Skeletal muscle satellite cell (primary cell): ENCODE results near the gene NEK11.
"Not testable (repeated sequence)": the region's sequence is repeated elsewhere in the genome, so short reads cannot be mapped to it uniquely, and the experiment has no call there.

ENCODE experiments used
- H3K27me3 ChIP-seq: 2 replicates; pipeline ENCODE4 v1.7.0; 2013; ENCODE audit warnings: low read length; ENCODE audit not compliant: control insufficient read depth, insufficient read depth
- H3K36me3 ChIP-seq: 2 replicates; pipeline ENCODE4 v1.7.0; 2013; ENCODE audit warnings: mild to moderate bottlenecking, control low read depth, low read length; ENCODE audit not compliant: insufficient read depth
- H3K4me1 ChIP-seq: 2 replicates; pipeline ENCODE4 v1.7.0; 2013; ENCODE audit warnings: low read length; ENCODE audit not compliant: control insufficient read depth, insufficient read depth
- H3K4me2 ChIP-seq: 2 replicates; pipeline ENCODE4 v1.7.0; 2013; ENCODE audit warnings: mild to moderate bottlenecking, low read length
- H3K4me3 ChIP-seq: 2 replicates; pipeline ENCODE4 v1.7.0; 2013; ENCODE audit warnings: low read length
- H3K9ac ChIP-seq: 2 replicates; pipeline ENCODE4 v1.7.0; 2013; ENCODE audit warnings: mild to moderate bottlenecking, low read depth, low read length, moderate library complexity
- H3K9me3 ChIP-seq: replicated peaks from 2 replicates; pipeline ENCODE4 v1.7.0; 2013; ENCODE audit warnings: mild to moderate bottlenecking, control low read depth, low read length

NEK11 gene

GRCh38 chr3:131350506-131350905 lies 323.8 kb downstream of the NEK11 start:
- no peaks in the 10 kb centered on the region for H3K9me3 ChIP-seq
- no peaks in the 10 kb centered on the region for H3K36me3 ChIP-seq
- H3K27me3 ChIP-seq, result no peaks in the 10 kb centered on the region
- H3K9ac ChIP-seq, result no peak overlapping the region
- no peak overlapping the region for H3K4me2 ChIP-seq
- no peak overlapping the region for H3K4me3 ChIP-seq
- H3K4me1 ChIP-seq, result peaks cover 11% of the 10 kb centered on the region

- Histone ChIP-seq H3K4me3 (no peak overlapping the region), H3K9me3 (no peaks in the 10 kb centered on the region), H3K27me3 (no peaks in the 10 kb centered on the region), H3K4me2 (no peak overlapping the region), H3K4me1 (peaks cover 11% of the 10 kb centered on the region), H3K36me3 (no peaks in the 10 kb centered on the region), H3K9ac (no peak overlapping the region)
Observed at GRCh38 chr3:131353016-131353877, 326.6 kb downstream of the NEK11 start.

GRCh38 chr3:131353986-131354385 lies 327.3 kb downstream of the NEK11 start:
- H3K4me2 ChIP-seq, result no peak overlapping the region
- no peak overlapping the region for H3K4me3 ChIP-seq
- no peak overlapping the region for H3K9ac ChIP-seq

GRCh38 chr3:131356006-131356595 lies 329.4 kb downstream of the NEK11 start:
- H3K27me3 ChIP-seq, result no peaks in the 10 kb centered on the region
- no peaks in the 10 kb centered on the region for H3K4me1 ChIP-seq
- H3K9ac ChIP-seq, result no peak overlapping the region
- H3K9me3 ChIP-seq, result no peaks in the 10 kb centered on the region
- H3K36me3 ChIP-seq, result no peaks in the 10 kb centered on the region
- H3K4me3 ChIP-seq, result no peak overlapping the region
- no peak overlapping the region for H3K4me2 ChIP-seq

More at GRCh38 chr3:131353986-131354385, 327.3 kb downstream of the NEK11 start:
- H3K36me3 ChIP-seq, result no peaks in the 10 kb centered on the region
- H3K27me3 ChIP-seq, result no peaks in the 10 kb centered on the region
- no peaks in the 10 kb centered on the region for H3K9me3 ChIP-seq
- peaks cover 11% of the 10 kb centered on the region for H3K4me1 ChIP-seq

- H3K4me2 ChIP-seq, result no peak overlapping the region
- no peak overlapping the region for H3K4me3 ChIP-seq
- H3K9ac ChIP-seq, result no peak overlapping the region
- H3K36me3 ChIP-seq, result no peaks in the 10 kb centered on the region
- no peaks in the 10 kb centered on the region for H3K9me3 ChIP-seq
- no peaks in the 10 kb centered on the region for H3K27me3 ChIP-seq
- H3K4me1 ChIP-seq, result peaks cover 7% of the 10 kb centered on the region
Observed at GRCh38 chr3:131357275-131357674, 330.6 kb downstream of the NEK11 start.

GRCh38 chr3:131360191-131360755 lies 333.6 kb downstream of the NEK11 start:
- Histone ChIP-seq H3K9me3 (no peaks in the 10 kb centered on the region), H3K4me3 (no peak overlapping the region), H3K27me3 (no peaks in the 10 kb centered on the region), H3K4me2 (no peak overlapping the region), H3K9ac (no peak overlapping the region), H3K4me1 (peaks cover 11% of the 10 kb centered on the region), H3K36me3 (no peaks in the 10 kb centered on the region)

- H3K4me2 ChIP-seq, H3K9ac ChIP-seq, H3K27me3 ChIP-seq, H3K4me3 ChIP-seq, H3K36me3 ChIP-seq, H3K9me3 ChIP-seq: not testable (repeated sequence)
- peaks cover 11% of the 10 kb centered on the region for H3K4me1 ChIP-seq
Observed at GRCh38 chr3:131361066-131361463, 334.4 kb downstream of the NEK11 start.

GRCh38 chr3:131361464-131362421 lies 335.1 kb downstream of the NEK11 start:
- Histone ChIP-seq H3K4me3 (peak overlapping the region; percentile 53), H3K9me3 (no peaks in the 10 kb centered on the region), H3K27me3 (no peaks in the 10 kb centered on the region), H3K4me1 (peaks cover 11% of the 10 kb centered on the region), H3K4me2 (peak overlapping the region; percentile 71), H3K36me3 (no peaks in the 10 kb centered on the region), H3K9ac (no peak overlapping the region)

- Histone ChIP-seq H3K9ac (no peak overlapping the region), H3K36me3 (no peaks in the 10 kb centered on the region), H3K4me1 (peaks cover 11% of the 10 kb centered on the region), H3K9me3 (no peaks in the 10 kb centered on the region), H3K4me3 (no peak overlapping the region), H3K27me3 (no peaks in the 10 kb centered on the region), H3K4me2 (no peak overlapping the region)
Observed at GRCh38 chr3:131363275-131363674, 336.6 kb downstream of the NEK11 start.

- Histone ChIP-seq H3K4me1 (no peaks in the 10 kb centered on the region), H3K4me2 (no peak overlapping the region), H3K27me3 (no peaks in the 10 kb centered on the region), H3K36me3 (peaks cover 26% of the 10 kb centered on the region), H3K4me3 (no peak overlapping the region), H3K9me3 (no peaks in the 10 kb centered on the region), H3K9ac (no peak overlapping the region)
Observed at GRCh38 chr3:131370935-131371687, 344.4 kb downstream of the NEK11 start.
